ENCODE measurements around the gene TXNDC15. TPM values are rescaled to one million over a fixed set of nuclear protein-coding genes. Genes with fewer than 3 reads are reported as not detected.

The TXNDC15 gene
- polyA plus RNA-seq, 1 of the 3 experiments (the other 2 are of a cell fraction): 112 TPM

GRCh38 chr5:134845335-134845851 is 28.8 kb upstream of the TXNDC15 start (continued):
- TF ChIP-seq REST (IDR thresholded peaks at IDR 0.05; ENCODE audit: low read depth, low read length) (no peak), NRF1 (IDR thresholded peaks at IDR 0.05; ENCODE audit: low read depth, low read length) (no peak), NFIC (IDR thresholded peaks at IDR 0.05; ENCODE audit: borderline replicate concordance) (no peak), GATA2 (CRISPR knock-in tag; IDR thresholded peaks at IDR 0.05) (no peak)

GRCh38 chr5:134845852-134846640 is 28.1 kb upstream of the TXNDC15 start, which contains the start of gene C5orf24:
C5orf24 (plus strand) TSS chr5:134845968; CDS start chr5:134854901, 8,933 bp downstream.
- Histone ChIP-seq H3K79me2 (ENCODE audit: insufficient read depth) (peaks cover 49% of the 10 kb centered on the region), H3K9me3 (no peaks in the 10 kb centered on the region), H3K4me2 (peak within 1 kb of the TSS; percentile 75), H3K36me3 (replicated peaks in 1 of 2; ENCODE audit: control insufficient read depth in 1 of 2, insufficient read depth in 2 of 2, low read length in 1 of 2) (peaks cover 0 to 39% of the 10 kb centered on the region in 2 experiments), H2AFZ (ENCODE audit: low read depth) (peak within 1 kb of the TSS; percentile 54), H3K9ac (peak within 1 kb of the TSS; percentile 92), H3F3A (replicated peaks; ENCODE audit: insufficient read depth) (peaks cover 50% of the 10 kb centered on the region), H3K4me1 (ENCODE audit: control insufficient read depth in 1 of 2, insufficient read depth in 2 of 2, low read depth in 1 of 2, low read length in 1 of 2) (peaks cover 4 to 32% of the 10 kb centered on the region in 2 experiments), H4K20me1 (ENCODE audit: insufficient read depth) (peaks cover 13% of the 10 kb centered on the region), H3K9me2 (no peaks in the 10 kb centered on the region), H3K27ac (ENCODE audit: low read depth in 2 of 2, low read length in 1 of 2) (peak within 1 kb of the TSS; percentile 87 to 88), H3K4me3 (ENCODE audit: low read depth in 2 of 2, low read length in 1 of 2) (peak within 1 kb of the TSS; percentile 65 to 76), H3K27me3 (ENCODE audit: insufficient read depth) (no peaks in the 10 kb centered on the region)
- peak; percentile 94 for DNase-seq
- ChIA-PET CTCF (interaction anchor here (0.8 to 2.5 kb wide), 5 partner anchors 16 to 345 kb away, joined by 3 to 11 read pairs (median 3); partner anchors contain the start of genes CAMLG and PCBD2), POLR2A (interaction anchor here (0.6 to 1.3 kb wide), 7 partner anchors 9 to 496 kb away, joined by 3 to 10 read pairs (median 4); partner anchors contain the start of genes PCBD2 and TXNDC15)
- WGBS (ENCODE audit: low lambda C conversion rate): 0% methylated on average over 18 of the region's 84 CpGs
- TF ChIP-seq MEF2A (IDR thresholded peaks at IDR 0.05; ENCODE audit: borderline replicate concordance, low read depth) (no peak), CHD2 (IDR thresholded peaks at IDR 0.05; ENCODE audit: low read length, partially characterized antibody) (peak; percentile 100), TEAD4 (IDR thresholded peaks at IDR 0.05; ENCODE audit: borderline replicate concordance, insufficient read depth) (0 out of 2 replicates have a peak, but pooled peaks have one; percentile 33), JUND (IDR thresholded peaks at IDR 0.05) (no peak), GABPA (IDR thresholded peaks at IDR 0.05; ENCODE audit: low read depth) (peak; percentile 57), USF1 (IDR thresholded peaks at IDR 0.05; ENCODE audit: borderline replicate concordance, low read depth) (no peak), TCF12 (IDR thresholded peaks at IDR 0.05) (no peak), FOXJ3 (CRISPR knock-in tag; IDR thresholded peaks at IDR 0.05) (no peak), GATA2 (CRISPR knock-in tag; IDR thresholded peaks at IDR 0.05) (0 out of 2 replicates have a peak, but pooled peaks have one; percentile 29), NRF1 (IDR thresholded peaks at IDR 0.05; ENCODE audit: low read depth, low read length) (peak; percentile 93), MXI1 (IDR thresholded peaks at IDR 0.05; ENCODE audit: low read depth, low read length) (peak; percentile 53; the same call in 1 of the 2 replicates), ELF1 (IDR thresholded peaks at IDR 0.05) (no peak), IRF3 (IDR thresholded peaks at IDR 0.05; ENCODE audit: low read depth, low read length) (no peak), SIN3A (IDR thresholded peaks at IDR 0.05; ENCODE audit: borderline replicate concordance, low read depth, low read length) (peak; percentile 89), USF2 (IDR thresholded peaks at IDR 0.05; ENCODE audit: borderline replicate concordance, low read depth, low read length) (no peak), NFIC (IDR thresholded peaks at IDR 0.05; ENCODE audit: borderline replicate concordance) (peak; percentile 31; the same call in 1 of the 2 replicates), RFX5 (IDR thresholded peaks at IDR 0.05; ENCODE audit: low read length) (no peak), MAX (IDR thresholded peaks at IDR 0.05; ENCODE audit: low read depth) (peak; percentile 78)

Data from SK-N-SH (cell line).